HFF-Myc (cell line): ENCODE measurements around the gene ROBO2.

Source experiments
- DNase-seq: peaks from one replicate; pipeline ENCODE4 v3.0.0-alpha.2; 2011; ENCODE audit warnings: low read depth; ENCODE audit errors: extremely low read depth
- H3K4me3 ChIP-seq: replicated peaks from 2 replicates; pipeline ENCODE4 v1.5.1; 2011; ENCODE audit warnings: low read depth, mild to moderate bottlenecking, control low read depth, low read length
- TF ChIP-seq, protein P1 (sequence below): IDR thresholded peaks from 2 replicates; pipeline ENCODE4 v1.5.1; 2012; ENCODE audit warnings: mild to moderate bottlenecking, low read depth, low read length, control low read depth; ENCODE audit errors: missing control alignments

ROBO2 gene

GRCh38 chr3:77063423-77063822 lies 23.5 kb downstream of the ROBO2 start:
- no peak overlapping the region for H3K4me3 ChIP-seq
- no peak for DNase-seq
- TF ChIP-seq, protein P1, sequence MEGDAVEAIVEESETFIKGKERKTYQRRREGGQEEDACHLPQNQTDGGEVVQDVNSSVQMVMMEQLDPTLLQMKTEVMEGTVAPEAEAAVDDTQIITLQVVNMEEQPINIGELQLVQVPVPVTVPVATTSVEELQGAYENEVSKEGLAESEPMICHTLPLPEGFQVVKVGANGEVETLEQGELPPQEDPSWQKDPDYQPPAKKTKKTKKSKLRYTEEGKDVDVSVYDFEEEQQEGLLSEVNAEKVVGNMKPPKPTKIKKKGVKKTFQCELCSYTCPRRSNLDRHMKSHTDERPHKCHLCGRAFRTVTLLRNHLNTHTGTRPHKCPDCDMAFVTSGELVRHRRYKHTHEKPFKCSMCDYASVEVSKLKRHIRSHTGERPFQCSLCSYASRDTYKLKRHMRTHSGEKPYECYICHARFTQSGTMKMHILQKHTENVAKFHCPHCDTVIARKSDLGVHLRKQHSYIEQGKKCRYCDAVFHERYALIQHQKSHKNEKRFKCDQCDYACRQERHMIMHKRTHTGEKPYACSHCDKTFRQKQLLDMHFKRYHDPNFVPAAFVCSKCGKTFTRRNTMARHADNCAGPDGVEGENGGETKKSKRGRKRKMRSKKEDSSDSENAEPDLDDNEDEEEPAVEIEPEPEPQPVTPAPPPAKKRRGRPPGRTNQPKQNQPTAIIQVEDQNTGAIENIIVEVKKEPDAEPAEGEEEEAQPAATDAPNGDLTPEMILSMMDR: no peak

- no peak overlapping the region for H3K4me3 ChIP-seq
- TF ChIP-seq, protein P1: no peak
- no peak for DNase-seq
Observed at GRCh38 chr3:77065750-77066149, 25.9 kb downstream of the ROBO2 start.

DNA sequence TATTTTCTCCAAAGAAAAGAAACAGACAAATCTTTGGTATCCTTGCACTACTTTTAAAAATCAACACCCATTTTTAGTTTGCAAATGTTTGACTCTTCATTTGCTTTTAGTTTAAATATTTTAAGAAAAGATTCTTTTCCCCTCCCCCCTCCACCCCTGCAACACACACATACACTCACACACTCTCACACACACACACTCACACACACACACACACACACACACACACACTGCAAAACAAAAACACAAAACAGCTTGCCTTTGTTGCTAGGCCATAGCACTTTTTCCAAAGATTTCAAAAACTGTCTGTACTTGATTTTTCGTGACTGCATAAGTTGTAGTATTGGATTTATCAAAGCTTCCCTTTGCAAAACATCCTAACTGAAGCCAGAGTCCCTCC lies 26.9 kb downstream of the ROBO2 start:
- no peak overlapping the region for H3K4me3 ChIP-seq
- TF ChIP-seq, protein P1: no peak
- DNase-seq: no peak

DNA sequence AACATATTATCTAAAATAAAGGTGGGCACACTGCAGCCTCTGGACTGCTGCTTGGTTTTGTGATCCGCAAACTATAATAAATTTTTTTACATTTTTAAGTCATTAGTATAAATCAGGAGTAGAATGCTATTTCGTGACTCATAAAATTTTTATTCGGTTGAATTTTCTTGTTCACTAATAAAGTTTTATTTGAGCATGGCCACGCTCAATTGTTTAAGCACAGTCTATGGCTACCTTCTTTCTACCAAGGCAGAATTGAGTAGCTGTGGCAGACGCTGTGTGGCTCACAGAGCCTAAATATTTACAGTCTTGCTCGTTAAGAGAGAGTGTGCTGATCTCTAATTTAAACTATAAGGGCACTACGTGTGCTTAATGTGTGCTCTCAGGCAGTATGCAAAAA lies 28.9 kb downstream of the ROBO2 start:
- TF ChIP-seq, protein P1: no peak
- H3K4me3 ChIP-seq: no peak overlapping the region
- DNase-seq: no peak

DNA sequence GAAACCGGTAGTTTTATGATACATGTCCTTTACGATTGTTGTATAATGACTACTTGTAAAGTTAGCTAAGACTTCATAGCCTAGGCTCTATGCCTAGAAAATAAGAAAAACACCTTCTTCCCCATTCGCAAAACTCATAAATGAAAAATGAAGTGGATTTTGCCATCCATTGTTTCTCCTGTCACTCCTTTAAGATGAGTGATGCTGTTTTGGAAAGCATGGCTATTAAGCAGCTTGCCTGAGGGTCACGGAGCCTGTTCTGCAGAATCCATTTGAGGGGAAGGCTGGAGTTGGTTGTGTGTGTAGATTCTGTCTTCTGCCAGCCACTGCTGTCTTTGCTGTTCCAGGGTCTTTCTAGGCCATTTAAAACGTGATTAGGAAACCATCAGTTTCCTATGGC lies 31.5 kb downstream of the ROBO2 start:
- TF ChIP-seq, protein P1: no peak
- H3K4me3 ChIP-seq: no peak overlapping the region
- no peak for DNase-seq

- DNase-seq: no peak
- TF ChIP-seq, protein P1: no peak
Observed at GRCh38 chr3:77071809-77072208, 31.9 kb downstream of the ROBO2 start.

GRCh38 chr3:77072232-77072631 lies 32.3 kb downstream of the ROBO2 start:
- no peak overlapping the region for H3K4me3 ChIP-seq
- TF ChIP-seq, protein P1: no peak
- no peak for DNase-seq

More at GRCh38 chr3:77071809-77072208, 31.9 kb downstream of the ROBO2 start:
- H3K4me3 ChIP-seq: no peak overlapping the region
